Activated CD8-positive, alpha-beta memory T cell treated with anti-CD3 and anti-CD28 coated beads, Interleukin-2, amount 50 U/mL, for 4 hours (primary cell): ENCODE data around the gene DNAJB8.

Source experiments
- DNase-seq: peaks from one replicate; pipeline ENCODE4 v3.0.0-alpha.2; 2020

DNAJB8 gene

DNA sequence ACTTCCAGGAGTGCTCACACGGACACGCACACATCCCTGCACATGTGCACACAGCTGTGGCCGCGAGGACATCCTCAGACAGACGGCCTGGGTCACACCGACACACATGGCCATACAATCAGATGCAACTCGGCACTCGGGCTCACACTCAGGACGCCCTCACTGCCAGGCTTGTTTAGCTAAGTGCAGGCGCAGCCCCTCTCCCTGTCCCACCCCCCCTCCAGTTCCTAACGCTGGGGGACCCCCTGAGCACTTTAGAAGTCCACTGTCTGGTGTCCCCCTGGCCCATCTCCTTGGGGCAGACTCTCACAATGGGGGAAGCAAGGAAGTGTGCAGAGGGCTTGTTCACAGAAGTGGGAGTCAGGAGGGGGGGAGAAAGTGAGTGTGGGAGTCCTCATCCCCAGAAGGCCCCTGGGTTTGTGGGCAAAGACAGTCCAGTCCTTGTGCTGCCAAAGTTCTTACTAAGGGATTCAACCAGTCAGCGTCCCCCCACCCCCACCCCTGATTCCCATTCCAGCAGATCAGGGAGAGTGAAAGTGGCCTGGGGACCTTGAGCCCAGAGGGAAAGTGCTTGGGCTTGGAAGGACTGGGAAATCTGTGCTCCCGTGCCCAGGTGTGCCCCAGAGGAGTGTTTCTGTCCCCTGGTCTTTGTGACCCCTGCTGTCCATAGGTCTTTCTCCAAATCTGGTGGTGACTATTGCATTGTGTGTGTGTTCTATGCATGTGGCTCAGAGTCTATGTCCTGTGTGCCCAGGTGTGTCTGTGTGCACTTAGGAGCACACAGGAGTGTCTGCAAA, 27.1 kb upstream of the DNAJB8 start:
- DNase-seq = no peak

DNA sequence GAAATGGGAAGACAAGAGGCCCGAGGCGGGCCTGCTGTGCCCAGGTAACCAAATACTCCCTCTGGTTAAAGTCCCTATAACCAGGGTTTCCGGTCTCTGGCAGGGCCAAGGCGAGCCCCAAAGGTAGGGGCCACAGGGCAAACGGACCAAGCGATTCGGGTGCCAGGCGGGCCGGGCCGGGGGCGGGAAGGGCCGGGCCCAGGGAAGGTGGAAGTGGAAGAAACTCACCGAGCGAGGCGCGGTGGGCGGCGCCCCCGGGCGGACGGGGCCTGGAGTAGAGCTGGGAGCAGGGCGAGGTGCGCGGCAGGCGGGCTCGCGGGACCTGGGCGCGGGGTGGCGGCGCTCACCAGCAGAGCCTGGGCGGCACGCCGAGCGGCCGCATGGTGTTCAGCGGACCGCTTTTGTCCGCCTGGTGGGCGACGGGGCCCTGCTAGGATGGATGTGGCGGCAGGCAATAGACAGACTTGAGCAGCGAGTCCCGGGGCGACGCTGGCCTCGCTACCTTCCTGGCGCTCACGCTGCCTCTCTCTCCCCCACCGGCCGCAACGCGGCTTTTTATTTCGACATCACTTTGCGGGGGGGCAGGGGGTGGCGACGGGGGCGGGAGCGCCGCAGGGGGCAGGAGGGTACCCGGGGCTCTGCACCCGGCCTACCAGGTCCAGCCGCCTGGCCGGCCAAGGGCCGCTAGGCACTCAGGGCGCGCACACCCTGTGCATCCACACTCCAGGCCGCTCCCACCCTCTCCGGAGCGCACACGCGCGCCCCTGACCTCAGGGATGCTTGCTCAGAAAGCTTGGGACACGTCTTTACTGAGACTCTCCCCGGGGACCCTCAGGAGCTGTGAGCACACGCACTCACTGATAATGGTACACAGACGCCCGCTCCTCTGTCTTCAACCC, 26.2 kb upstream of the DNAJB8 start, which contains the start of gene GATA2:
Gene GATA2 (minus strand): TSS at position 531 of the 899 bp plus-strand sequence. CDS start 6,170 bp downstream, outside the sequence.
- DNase-seq = no peak

- DNase-seq = no peak
Measured at GRCh38 chr3:128491941-128492670, 25.4 kb upstream of the DNAJB8 start.

- DNase-seq = no peak
Measured at GRCh38 chr3:128491691-128491940, 24.9 kb upstream of the DNAJB8 start.

- no peak for DNase-seq
Measured at GRCh38 chr3:128490915-128491690, 24.4 kb upstream of the DNAJB8 start.

DNA sequence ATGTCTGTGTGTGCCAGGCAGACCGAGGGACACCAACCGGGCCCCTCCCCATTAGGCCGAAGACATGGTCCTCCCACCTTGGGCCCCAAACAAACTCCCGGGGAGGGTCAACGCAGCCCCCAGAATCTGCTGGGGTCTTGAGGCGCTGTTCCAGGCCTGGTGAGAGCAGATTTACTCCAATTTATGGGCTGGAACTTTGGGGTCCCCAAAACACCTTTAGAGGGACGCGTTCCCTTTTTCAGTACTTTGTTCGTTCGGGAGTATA, 23.9 kb upstream of the DNAJB8 start:
- no peak for DNase-seq

DNA sequence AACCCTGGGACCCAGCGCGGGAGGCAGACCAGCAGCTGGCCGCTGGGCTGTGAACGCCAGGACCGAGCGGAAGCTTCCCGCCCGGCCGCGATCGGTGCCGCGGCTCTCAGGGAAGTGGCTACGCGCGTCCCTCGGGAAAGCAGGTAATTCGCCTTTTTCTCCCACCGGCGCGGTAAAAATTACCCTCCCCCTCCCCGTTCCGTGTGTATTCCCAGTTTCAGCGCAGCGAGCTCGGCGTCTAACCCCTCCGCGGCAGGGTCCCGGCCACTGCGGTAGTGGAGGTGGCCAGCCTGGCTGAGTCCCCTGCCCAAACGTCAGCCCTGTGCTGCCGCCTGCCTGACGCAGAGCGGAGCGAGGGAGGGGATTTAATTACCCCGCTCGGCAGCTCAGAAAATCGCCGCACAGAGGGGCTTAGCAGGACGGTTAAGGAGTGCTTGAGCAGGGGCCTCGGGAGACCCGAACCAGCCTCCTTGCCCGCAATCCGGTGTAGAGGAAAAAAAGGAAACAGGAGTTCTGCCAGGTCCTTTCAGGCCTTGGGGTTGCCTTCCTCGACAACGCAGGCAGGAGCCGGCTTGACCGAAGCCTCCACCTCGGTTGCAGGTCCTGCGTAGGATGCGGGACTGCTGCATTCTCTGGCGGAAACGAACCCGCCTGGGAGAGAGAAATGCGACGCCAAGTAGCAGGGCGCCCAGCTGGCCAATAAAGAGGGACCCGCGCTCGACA, 23.4 kb upstream of the DNAJB8 start:
- DNase-seq = no peak

DNA sequence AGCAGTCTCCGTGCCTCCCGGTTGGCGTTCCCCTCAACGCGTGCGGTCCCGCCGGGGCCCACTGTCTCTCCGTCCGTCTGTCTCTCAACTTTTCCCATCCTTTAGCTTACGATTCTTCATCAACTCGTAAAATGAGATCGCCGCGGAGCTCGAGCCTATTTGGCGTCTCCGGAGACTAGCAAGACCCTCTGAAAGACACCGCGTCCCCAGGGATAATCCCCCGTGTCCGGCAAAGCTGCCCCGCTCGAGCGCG, 22.9 kb upstream of the DNAJB8 start:
- DNase-seq = no peak

GRCh38 chr3:128488991-128489673, 22.4 kb upstream of the DNAJB8 start:
- DNase-seq = no peak

GRCh38 chr3:128488636-128488990, 21.9 kb upstream of the DNAJB8 start:
- no peak for DNase-seq

GRCh38 chr3:128487813-128488635, 21.3 kb upstream of the DNAJB8 start:
- no peak for DNase-seq

DNA sequence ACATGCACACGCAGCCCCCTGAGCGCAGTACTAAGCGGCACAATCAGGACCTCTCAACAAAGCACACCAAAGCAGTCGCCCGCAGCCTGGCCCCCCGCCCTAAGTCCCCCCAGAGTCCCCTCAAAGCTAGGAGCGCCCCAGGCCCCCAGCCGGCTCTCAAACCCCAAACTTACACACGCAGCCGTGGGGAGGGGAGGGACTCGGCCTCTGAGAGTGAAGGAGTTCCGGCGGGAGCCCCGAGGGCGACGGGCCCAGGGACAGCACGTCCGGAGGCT, 20.8 kb upstream of the DNAJB8 start:
- no peak for DNase-seq

DNA sequence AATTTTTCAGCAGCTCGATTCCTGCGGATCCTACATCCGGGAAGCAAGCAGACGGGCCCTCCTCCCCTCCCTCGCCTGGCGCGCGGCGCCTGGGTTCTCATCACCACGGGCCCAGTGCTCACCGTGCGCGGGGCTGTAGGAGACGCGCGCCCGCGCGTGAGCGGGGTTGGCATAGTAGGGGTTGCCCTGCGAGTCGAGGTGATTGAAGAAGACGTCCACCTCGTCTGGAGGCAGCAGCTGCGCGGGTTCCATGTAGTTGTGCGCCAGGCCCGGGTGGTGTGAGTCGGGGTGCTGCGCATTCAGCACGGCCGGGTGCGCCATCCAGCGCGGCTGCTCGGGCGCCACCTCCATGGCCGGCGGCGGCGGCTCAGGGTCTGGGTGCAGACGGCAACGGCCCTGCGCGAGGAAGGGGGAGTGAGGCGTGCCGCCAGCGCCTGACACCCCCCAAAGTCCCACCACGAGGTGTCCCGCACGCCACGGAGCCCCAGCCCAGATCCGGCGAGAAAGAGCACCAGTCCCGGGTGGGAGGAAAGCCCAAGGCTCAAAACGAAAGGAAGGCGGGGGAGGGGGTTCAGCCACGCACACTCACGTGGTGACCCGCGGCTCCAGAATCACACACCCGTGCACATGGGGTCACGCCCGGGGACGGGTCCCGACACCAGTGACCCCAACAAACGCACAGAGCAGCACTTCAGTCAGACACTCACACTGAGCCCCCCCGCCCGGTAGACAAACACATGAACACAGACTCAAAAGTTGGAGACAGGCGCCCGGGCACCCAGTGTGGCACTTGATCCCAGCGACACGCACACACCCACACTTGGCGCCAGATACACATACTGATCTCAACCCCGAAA, 20.2 kb upstream of the DNAJB8 start:
- DNase-seq = no peak

- no peak for DNase-seq
Measured at GRCh38 chr3:128486205-128486628, 19.5 kb upstream of the DNAJB8 start.

GRCh38 chr3:128485282-128486204, 18.9 kb upstream of the DNAJB8 start:
- no peak for DNase-seq

GRCh38 chr3:128484404-128485281, 18.0 kb upstream of the DNAJB8 start:
- DNase-seq = no peak

- no peak for DNase-seq
Measured at GRCh38 chr3:128483657-128484403, 17.1 kb upstream of the DNAJB8 start.
